K562 (cell line): ENCODE results near the gene RRAS. TPM values are rescaled to one million over a fixed set of nuclear protein-coding genes. Genes with fewer than 3 reads are reported as not detected.

Source experiments
- ATAC-seq: fragments of 200-7000 bp; cut with Tn5 transposase; 3 replicates; pipeline ENCODE4 v1.9.1; 2020; ENCODE audit warnings: moderate library complexity
- BruUV-seq: library from RNA; stranded (reverse); fragments of 400-500 nt; replicated peaks from 2 replicates; lab custom pipeline; 2021; lab: Mats Ljungman, UMichigan
- CTCF ChIA-PET: fragments of 300-600 bp; formaldehyde crosslinking; extraction: SDS; loops from one replicate; lab custom pipeline; 2021; ENCODE audit warnings: low intra/inter-chr PET ratio; lab: Yijun Ruan, JAX
- POLR2A ChIA-PET: fragments of 300-600, 350-650 bp; sonication (Branson Sonifier 250); formaldehyde crosslinking; extraction: SDS; loops from one replicate; lab custom pipeline; 2021; ENCODE audit warnings: antibody characterized with exemption, inconsistent platforms; lab: Yijun Ruan, JAX
- DNase-seq, 4 experiments: peaks; one replicate each; pipeline versions ENCODE4 v3.0.0 to v3.0.0-alpha.2; 2011 to 2018; ENCODE audit warnings: low spot score in 3 of 4, mixed read lengths in 3 of 4; ENCODE audit errors: extremely low read depth in 1 of 4
- FAIRE-seq: peaks from 2 replicates; lab custom pipeline; 2011; peaks lifted over from hg19 to GRCh38; lab: Jason Lieb, UNC
- H2AFZ ChIP-seq: 2 replicates; pipeline ENCODE4 v1.6.0; 2011; ENCODE audit warnings: low read depth, low read length, control low read depth, inconsistent platforms
- H3K27ac ChIP-seq: fragments of 200-600 bp; 3 replicates; pipeline ENCODE4 v1.8.0; 2011; ENCODE audit warnings: low read depth, mild to moderate bottlenecking, control low read depth, inconsistent platforms, low read length, moderate library complexity, mixed read lengths; ENCODE audit errors: extremely low read depth
- H3K27me3 ChIP-seq, 2 experiments: fragments of 300-600 bp in 1 of 2; 2 replicates in 1 of 2; 3 replicates in 1 of 2; pipeline versions ENCODE4 v1.6.0 to v1.8.0; 2011; ENCODE audit warnings: inconsistent platforms in 2 of 2, low read length in 2 of 2, mild to moderate bottlenecking in 1 of 2, mixed read lengths in 1 of 2, moderate library complexity in 1 of 2; ENCODE audit not compliant: control insufficient read depth in 2 of 2, insufficient read depth in 2 of 2
- H3K36me3 ChIP-seq: fragments of 300-600 bp; 3 replicates; pipeline ENCODE4 v1.8.0; 2011; ENCODE audit warnings: mild to moderate bottlenecking, low read length, inconsistent platforms; ENCODE audit not compliant: control insufficient read depth, insufficient read depth
- H3K4me1 ChIP-seq, 2 experiments: fragments of 200-600 bp in 1 of 2; replicated peaks in 1 of 2; 2 replicates in 1 of 2; 3 replicates in 1 of 2; pipeline versions ENCODE4 v1.5.1 to v1.8.0; 2011; ENCODE audit warnings: inconsistent platforms in 2 of 2, low read length in 2 of 2, mild to moderate bottlenecking in 1 of 2, mixed read lengths in 1 of 2, moderate library complexity in 1 of 2; ENCODE audit not compliant: control insufficient read depth in 2 of 2, insufficient read depth in 2 of 2
- H3K4me2 ChIP-seq: 2 replicates; pipeline ENCODE4 v1.6.1; 2011; ENCODE audit warnings: low read length, control low read depth, inconsistent platforms, mixed read lengths; ENCODE audit not compliant: insufficient read depth
- H3K4me3 ChIP-seq: fragments of 200-600 bp; sonication (generic), shearing (Covaris generic); 2 replicates; pipeline ENCODE4 v1.5.1; 2016; ENCODE audit warnings: control low read depth, inconsistent platforms
- H3K79me2 ChIP-seq: fragments of 200-600 bp; 3 replicates; pipeline ENCODE4 v1.8.0; 2011; ENCODE audit warnings: low read length, inconsistent platforms; ENCODE audit not compliant: control insufficient read depth, insufficient read depth
- H3K9ac ChIP-seq, 2 experiments: 2 replicates each; pipeline versions ENCODE4 v1.6.0 to v1.6.1; 2011; ENCODE audit warnings: low read depth in 2 of 2, low read length in 2 of 2, control low read depth in 1 of 2, inconsistent platforms in 1 of 2, mild to moderate bottlenecking in 1 of 2, mixed read lengths in 1 of 2; ENCODE audit not compliant: insufficient read depth in 1 of 2
- H3K9me1 ChIP-seq: one replicate; pipeline ENCODE4 v1.6.0; 2011; ENCODE audit warnings: inconsistent platforms, mild to moderate bottlenecking, low read length, moderate library complexity; ENCODE audit not compliant: control insufficient read depth, insufficient read depth
- H3K9me3 ChIP-seq: replicated peaks from 2 replicates; pipeline ENCODE4 v1.5.1; 2011; ENCODE audit warnings: low read depth, low read length, inconsistent platforms; ENCODE audit not compliant: control insufficient read depth, insufficient read depth
- H4K20me1 ChIP-seq: replicated peaks from 2 replicates; pipeline ENCODE4 v1.6.1; 2011; ENCODE audit warnings: low read length, inconsistent platforms, mixed read lengths; ENCODE audit not compliant: control insufficient read depth, insufficient read depth
- CC2D1A ChIP-seq: fragments of 450-650 bp; IDR thresholded peaks from 2 replicates; pipeline ENCODE4 v1.6.1; 2017; ENCODE audit warnings: mild to moderate bottlenecking
- EHMT2 ChIP-seq: fragments of 450-650 bp; IDR thresholded peaks from 2 replicates; pipeline ENCODE4 v1.6.1; 2018; ENCODE audit warnings: antibody characterized with exemption
- MCM2 ChIP-seq: fragments of 450-650 bp; IDR thresholded peaks from 2 replicates; pipeline ENCODE4 v1.6.1; 2017; ENCODE audit warnings: low read depth, mild to moderate bottlenecking
- POLR2G ChIP-seq: fragments of 200-400 bp; formaldehyde crosslinking; IDR thresholded peaks from 2 replicates; pipeline ENCODE4 v1.6.1; 2017; ENCODE audit warnings: low read depth, mild to moderate bottlenecking, antibody characterized with exemption, low read length, moderate library complexity
- RBFOX2 ChIP-seq: fragments of 200-400 bp; formaldehyde crosslinking; IDR thresholded peaks from 2 replicates; pipeline ENCODE4 v1.6.1; 2017; ENCODE audit warnings: low read depth, mild to moderate bottlenecking, low read length, moderate library complexity
- U2AF1 ChIP-seq: fragments of 200-400 bp; formaldehyde crosslinking; optimal IDR thresholded peaks from 2 replicates; pipeline ENCODE3; 2017; ENCODE audit warnings: mild to moderate bottlenecking, low read depth, low read length, moderate library complexity
- ZNF277 ChIP-seq: fragments of 250-450 bp; sonication (Bioruptor Pico); IDR thresholded peaks from 2 replicates; pipeline ENCODE4 v1.8.0; 2022; ENCODE audit warnings: inconsistent platforms, mild to moderate bottlenecking, moderate library complexity, borderline replicate concordance
- ZNF655 ChIP-seq: fragments of 250-450 bp; sonication (Bioruptor Pico); IDR thresholded peaks from 2 replicates; pipeline ENCODE4 v1.5.0; 2021
- WGBS: fragments of 100-300 bp; shearing (Covaris generic); methylation state at CpG from one replicate; pipeline ENCODE4 v1.1.6; 2016; ENCODE audit warnings: low coverage, mixed read lengths; ENCODE audit not compliant: insufficient coverage; ENCODE audit errors: missing lambda C conversion rate; 5-methylcytosine and 5-hydroxymethylcytosine counted together
- in situ Hi-C: fragments of 300-500 bp; cut with MboI; formaldehyde crosslinking; loops from 4 replicates; pipeline ENCODE4 v1.15.0; 2018; ENCODE audit warnings: inconsistent platforms, mixed read lengths
- intact Hi-C: fragments of 100-400 bp; cut with micrococcal nuclease; formaldehyde crosslinking; loops from 2 replicates; pipeline ENCODE4 v1.14.2; 2022
- polyA plus RNA-seq, 8 experiments: library from polyadenylated mRNA; depleted of rRNA in 4 of 8; stranded (reverse) in 5 of 8; unstranded in 3 of 8; fragments of >200 nt; fragmentation: Nextera tagmentation in 2 of 8; fragmentation: Illumina TruSeq in 1 of 8; extraction: Ambion mirVana in 2 of 8; extraction: Trizol in 1 of 8; gene quantifications; 2 replicates each; pipeline versions ENCODE4 v1.2.1 to v1.2.3, GENCODE V29; 2011 to 2014; ENCODE audit warnings: inconsistent platforms in 1 of 8, missing spikeins in 1 of 8
- total RNA-seq, 7 experiments: library from RNA; depleted of rRNA in 6 of 7; stranded (reverse); fragments of >200 nt in 6 of 7; fragmentation: Illumina TruSeq in 2 of 7; extraction: Trizol in 2 of 7; gene quantifications; 2 replicates each; pipeline versions ENCODE4 v1.2.1 to v1.2.3, GENCODE V29; 2011 to 2021; ENCODE audit warnings: low replicate concordance in 1 of 7
- TF ChIP-seq, protein P1 (sequence below): sonication (generic); formaldehyde crosslinking; IDR thresholded peaks from 2 replicates; pipeline ENCODE4 v1.4.0; 2020; ENCODE audit warnings: mild to moderate bottlenecking, missing genetic modification reagents

The RRAS gene
- total and polyA plus RNA-seq, 9 of the 15 experiments (the other 6 are each of a cell fraction or from before 2014, with no cell fraction given), result 0.70 to 17.3 (median 8.2) TPM

- no peak for DNase-seq
- Histone ChIP-seq H3K4me1 (peaks cover 7 to 49% of the 10 kb centered on the region in 2 experiments; a peak in 4 of 5 replicates), H2AFZ (no peak overlapping the region), H4K20me1 (peaks cover 6% of the 10 kb centered on the region; the same call in 1 of the 2 replicates), H3K79me2 (peaks cover 38% of the 10 kb centered on the region), H3K27ac (no peak overlapping the region), H3K9me3 (no peaks in the 10 kb centered on the region), H3K9ac (no peak overlapping the region), H3K4me3 (no peak overlapping the region), H3K9me1 (peaks cover 3% of the 10 kb centered on the region), H3K27me3 (no peaks in the 10 kb centered on the region), H3K36me3 (peaks cover 71% of the 10 kb centered on the region), H3K4me2 (no peak overlapping the region)
- 94% methylated on average over 11 of the region's 15 CpGs for WGBS
- no peak for ATAC-seq
- ChIA-PET POLR2A (interaction anchor here (0.6 kb wide), 1 partner anchor 40 kb away, joined by 3 read pairs; no protein-coding TSS in a partner anchor), CTCF (no interaction called here)
- in situ Hi-C loops, result no loop called here
- intact Hi-C loops, result no loop called here
- FAIRE-seq, result no peak
- TF ChIP-seq POLR2G (0 out of 2 replicates have a peak, but pooled peaks have one; percentile 8), ZNF277 (CRISPR knock-in tag) (no peak)
- no TSS peak for BruUV-seq
Measured at GRCh38 chr19:49596407-49596806, 43.5 kb downstream of the RRAS start.

DNA sequence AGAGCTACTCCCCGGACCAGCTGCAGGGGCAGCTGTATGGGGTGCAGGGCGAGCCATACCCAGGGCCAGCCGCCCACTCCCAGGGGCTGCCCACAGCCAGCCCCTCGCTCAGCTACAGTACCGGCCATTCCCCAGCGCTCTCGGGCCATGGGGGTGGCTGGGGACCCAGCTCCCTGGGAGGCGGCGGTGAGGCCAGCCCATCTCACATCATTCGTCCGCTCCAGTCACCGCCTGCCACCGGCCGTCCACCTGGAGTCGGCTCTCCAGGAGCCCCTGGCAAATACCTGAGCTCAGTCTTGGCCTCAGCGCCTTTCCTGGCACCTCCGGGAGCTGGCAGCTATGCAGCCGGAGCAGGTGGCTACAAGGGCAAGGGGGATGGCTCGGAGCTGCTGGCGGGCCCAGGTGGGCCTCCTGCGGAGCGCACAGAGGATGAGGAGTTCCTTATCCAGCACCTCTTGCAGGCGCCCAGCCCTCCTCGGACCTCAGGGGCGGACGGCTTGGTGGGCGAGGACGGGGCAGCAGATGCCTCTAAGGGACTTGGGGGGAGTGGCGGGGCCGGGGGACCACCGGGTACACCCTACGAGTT is 44.0 kb downstream of the RRAS start:
- H3K4me3 ChIP-seq, result no peak overlapping the region
- DNase-seq, result no peak
- WGBS, result 95% methylated on average over 19 of the region's 32 CpGs
- in situ Hi-C loops, result no loop called here
- no peaks in the 10 kb centered on the region for H3K27me3 ChIP-seq
- POLR2A ChIA-PET, result no interaction called here
- peaks cover 3% of the 10 kb centered on the region for H3K9me1 ChIP-seq
- H3K79me2 ChIP-seq, result peaks cover 38% of the 10 kb centered on the region
- H3K4me1 ChIP-seq, result peaks cover 7 to 49% of the 10 kb centered on the region in 2 experiments; a peak in 4 of 5 replicates
- H3K27ac ChIP-seq, result no peak overlapping the region
- no peak for TF ChIP-seq ZNF655 (CRISPR knock-in tag)
- TF ChIP-seq MCM2, result no peak
- no peak for TF ChIP-seq U2AF1
- no peak for TF ChIP-seq CC2D1A
- TF ChIP-seq, protein P1, sequence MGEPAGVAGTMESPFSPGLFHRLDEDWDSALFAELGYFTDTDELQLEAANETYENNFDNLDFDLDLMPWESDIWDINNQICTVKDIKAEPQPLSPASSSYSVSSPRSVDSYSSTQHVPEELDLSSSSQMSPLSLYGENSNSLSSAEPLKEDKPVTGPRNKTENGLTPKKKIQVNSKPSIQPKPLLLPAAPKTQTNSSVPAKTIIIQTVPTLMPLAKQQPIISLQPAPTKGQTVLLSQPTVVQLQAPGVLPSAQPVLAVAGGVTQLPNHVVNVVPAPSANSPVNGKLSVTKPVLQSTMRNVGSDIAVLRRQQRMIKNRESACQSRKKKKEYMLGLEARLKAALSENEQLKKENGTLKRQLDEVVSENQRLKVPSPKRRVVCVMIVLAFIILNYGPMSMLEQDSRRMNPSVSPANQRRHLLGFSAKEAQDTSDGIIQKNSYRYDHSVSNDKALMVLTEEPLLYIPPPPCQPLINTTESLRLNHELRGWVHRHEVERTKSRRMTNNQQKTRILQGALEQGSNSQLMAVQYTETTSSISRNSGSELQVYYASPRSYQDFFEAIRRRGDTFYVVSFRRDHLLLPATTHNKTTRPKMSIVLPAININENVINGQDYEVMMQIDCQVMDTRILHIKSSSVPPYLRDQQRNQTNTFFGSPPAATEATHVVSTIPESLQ (CRISPR knock-in tag), result no peak
- TF ChIP-seq RBFOX2, result peak; percentile 12; the same call in 1 of the 2 replicates
- TF ChIP-seq EHMT2, result no peak
- TF ChIP-seq, all 486 proteins: peak for 1
- intact Hi-C loops, result no loop called here
- FAIRE-seq (no peak), ATAC-seq (no peak)
- Histone ChIP-seq H3K9me3 (no peaks in the 10 kb centered on the region), H3K36me3 (peaks cover 67% of the 10 kb centered on the region), H3K9ac (no peak overlapping the region), H4K20me1 (peaks cover 6% of the 10 kb centered on the region; the same call in 1 of the 2 replicates), H3K4me2 (no peak overlapping the region), H2AFZ (no peak overlapping the region)
- CTCF ChIA-PET, result no interaction called here
- no TSS peak for BruUV-seq
